ENCODE measurements around the gene SIX6. TPM values are rescaled to one million over a fixed set of nuclear protein-coding genes. Genes with fewer than 3 reads are reported as not detected.
A peak's percentile ranks its signal among the peaks of the same experiment; 100 is the strongest.

The SIX6 gene
- total RNA-seq, 1 experiment from 2014 or later: not detected

- H3K14ac ChIP-seq (ENCODE audit: insufficient read depth, low read length): peak overlapping the region; percentile 63
- H2BK12ac ChIP-seq (ENCODE audit: insufficient read length, low read depth, low read length): no peak overlapping the region
- H4K91ac ChIP-seq (ENCODE audit: insufficient read length, low read depth, low read length): no peak overlapping the region
- no peak overlapping the region for H2AK5ac ChIP-seq (ENCODE audit: insufficient read length, low read length)
- Mint-ChIP-seq H3K27ac (no peak overlapping the region), H3K4me3 (peak overlapping the region; percentile 67 to 74), H3K4me1 (peaks cover 22 to 31% of the 10 kb centered on the region in 2 experiments), H3K27me3 (ENCODE audit: low read depth) (peaks cover 79% of the 10 kb centered on the region), H3K36me3 (ENCODE audit: insufficient read depth in 1 of 3, low read depth in 3 of 3) (no peaks in the 10 kb centered on the region), H3K9me3 (peaks cover 0 to 8% of the 10 kb centered on the region in 2 experiments; a peak in 1 of 5 replicates)
- TF ChIP-seq CTCF (conservative IDR thresholded peaks at IDR 0.05): no peak
- no peak overlapping the region for H3K9ac ChIP-seq (ENCODE audit: extremely low read depth, insufficient read length, low read length)
- peaks cover 14% of the 10 kb centered on the region for H3K23me2 ChIP-seq (ENCODE audit: insufficient read length, low read depth, low read length, poor library complexity, severe bottlenecking)
- peaks cover 43% of the 10 kb centered on the region for H3K27me3 ChIP-seq (ENCODE audit: insufficient read depth, low read length)
- WGBS (ENCODE audit: extremely low coverage, insufficient read length, low lambda C conversion rate): no CpG with 5 or more reads among the region's 66 CpGs
- H3K4me1 ChIP-seq (ENCODE audit: insufficient read depth, low read length): peaks cover 4% of the 10 kb centered on the region; the same call in 1 of the 2 replicates
- peaks cover 2% of the 10 kb centered on the region for H4K20me1 ChIP-seq (ENCODE audit: control insufficient read depth, insufficient read depth, insufficient read length)
- no peak overlapping the region for H2BK120ac ChIP-seq (ENCODE audit: low read depth, low read length, poor library complexity, severe bottlenecking)
- peak overlapping the region; percentile 43 for H3K18ac ChIP-seq (ENCODE audit: insufficient read length, low read depth, low read length)
- H3K79me2 ChIP-seq (ENCODE audit: insufficient read depth, low read length): no peaks in the 10 kb centered on the region
- H3K4me2 ChIP-seq (ENCODE audit: insufficient read depth, insufficient read length, low read length): peak overlapping the region; percentile 53
- no peak overlapping the region for H2BK5ac ChIP-seq (ENCODE audit: insufficient read length, low read length)
- no peak overlapping the region for H3K27ac ChIP-seq (ENCODE audit: insufficient read length, low read depth, low read length)
- no peaks in the 10 kb centered on the region for H3K9me3 ChIP-seq (ENCODE audit: control insufficient read depth, low read depth, low read length)
- no peak overlapping the region; the same call in 1 of the 2 replicates for H2BK15ac ChIP-seq (ENCODE audit: low read depth, low read length)
- no peak overlapping the region for H3K56ac ChIP-seq (ENCODE audit: insufficient read length, low read depth, low read length)
- H3K4ac ChIP-seq (ENCODE audit: low read depth, low read length): no peak overlapping the region
- H3T11ph ChIP-seq (ENCODE audit: low read length): no peak overlapping the region
- no peaks in the 10 kb centered on the region for H3K79me1 ChIP-seq (ENCODE audit: insufficient read depth, low read depth, low read length, poor library complexity, severe bottlenecking)
- peak; percentile 75 for DNase-seq
- no peak overlapping the region for H4K5ac ChIP-seq (ENCODE audit: insufficient read length, low read depth, low read length)
- no peak overlapping the region for H4K8ac ChIP-seq (replicated peaks; ENCODE audit: insufficient read length, low read depth, low read length)
- no peak overlapping the region for H2BK20ac ChIP-seq (ENCODE audit: low read depth, low read length, poor library complexity, severe bottlenecking)
- H2AFZ ChIP-seq (ENCODE audit: low read length): no peak overlapping the region
- H3K23ac ChIP-seq (ENCODE audit: insufficient read length, low read depth, low read length): no peak overlapping the region
Measured at GRCh38 chr14:60515511-60516289, 6.8 kb downstream of the SIX6 start.
